IMR-90 (cell line): ENCODE measurements around the gene CRTAP.

Experiments
- BHLHE40 ChIP-seq: fragments of 150-350 bp; IDR thresholded peaks from 2 replicates; pipeline ENCODE4 v1.6.1; 2016; ENCODE audit warnings: mild to moderate bottlenecking, low read depth, low read length
- CEBPB ChIP-seq: IDR thresholded peaks from 2 replicates; pipeline ENCODE4 v1.6.1; 2012; ENCODE audit warnings: low read depth, low read length, improper control_type of control experiment
- CTCF ChIP-seq: conservative IDR thresholded peaks from 2 replicates; pipeline ENCODE4 v1.5.1; 2012; ENCODE audit warnings: mild to moderate bottlenecking, low read depth, low read length, improper control_type of control experiment
- ELK1 ChIP-seq: fragments of 150-350 bp; IDR thresholded peaks from 2 replicates; pipeline ENCODE4 v1.6.1; 2016; ENCODE audit warnings: low read depth, mild to moderate bottlenecking, low read length, moderate library complexity, borderline replicate concordance
- FOS ChIP-seq: fragments of 150-350 bp; IDR thresholded peaks from 2 replicates; pipeline ENCODE4 v1.6.1; 2016; ENCODE audit warnings: low read depth, low read length
- MAZ ChIP-seq: IDR thresholded peaks from 2 replicates; pipeline ENCODE4 v1.6.1; 2012; ENCODE audit warnings: low read depth, mild to moderate bottlenecking, low read length, improper control_type of control experiment, moderate library complexity, borderline replicate concordance
- MXI1 ChIP-seq: IDR thresholded peaks from 2 replicates; pipeline ENCODE4 v1.6.1; 2012; ENCODE audit warnings: low read depth, mild to moderate bottlenecking, low read length, moderate library complexity, borderline replicate concordance
- POLR2A ChIP-seq: IDR thresholded peaks from 2 replicates; pipeline ENCODE4 v1.6.1; 2012; ENCODE audit warnings: mild to moderate bottlenecking, low read depth, low read length
- RAD21 ChIP-seq: IDR thresholded peaks from 2 replicates; pipeline ENCODE4 v1.6.1; 2012; ENCODE audit warnings: low read length, improper control_type of control experiment
- RCOR1 ChIP-seq: IDR thresholded peaks from 2 replicates; pipeline ENCODE4 v1.6.1; 2012; ENCODE audit warnings: mild to moderate bottlenecking, low read length, improper control_type of control experiment; ENCODE audit not compliant: insufficient replicate concordance
- SMC3 ChIP-seq: fragments of 150-350 bp; IDR thresholded peaks from 2 replicates; pipeline ENCODE4 v1.6.1; 2016; ENCODE audit warnings: low read depth, mild to moderate bottlenecking, antibody characterized with exemption, low read length, moderate library complexity
- USF2 ChIP-seq: fragments of 150-350 bp; IDR thresholded peaks from 2 replicates; pipeline ENCODE4 v1.6.1; 2017; ENCODE audit warnings: mild to moderate bottlenecking, antibody characterized with exemption, low read length, low read depth

- TF ChIP-seq CTCF (no peak), POLR2A (no peak), MXI1 (no peak), SMC3 (no peak), FOS (no peak), RCOR1 (no peak), CEBPB (no peak), BHLHE40 (no peak), MAZ (no peak), ELK1 (no peak), RAD21 (no peak), USF2 (no peak)
Measured at GRCh38 chr3:33171580-33171979, 57.8 kb downstream of the CRTAP start.
